ENCODE measurements around the gene DCTN2. TPM values are rescaled to one million over a fixed set of nuclear protein-coding genes. Genes with fewer than 3 reads are reported as not detected.
A peak's percentile ranks its signal among the peaks of the same experiment; 100 is the strongest.

Gene DCTN2
- polyA plus RNA-seq, 3 donors from 2014 or later, result 90.2 to 99.0 (median 93.8) TPM

DNA sequence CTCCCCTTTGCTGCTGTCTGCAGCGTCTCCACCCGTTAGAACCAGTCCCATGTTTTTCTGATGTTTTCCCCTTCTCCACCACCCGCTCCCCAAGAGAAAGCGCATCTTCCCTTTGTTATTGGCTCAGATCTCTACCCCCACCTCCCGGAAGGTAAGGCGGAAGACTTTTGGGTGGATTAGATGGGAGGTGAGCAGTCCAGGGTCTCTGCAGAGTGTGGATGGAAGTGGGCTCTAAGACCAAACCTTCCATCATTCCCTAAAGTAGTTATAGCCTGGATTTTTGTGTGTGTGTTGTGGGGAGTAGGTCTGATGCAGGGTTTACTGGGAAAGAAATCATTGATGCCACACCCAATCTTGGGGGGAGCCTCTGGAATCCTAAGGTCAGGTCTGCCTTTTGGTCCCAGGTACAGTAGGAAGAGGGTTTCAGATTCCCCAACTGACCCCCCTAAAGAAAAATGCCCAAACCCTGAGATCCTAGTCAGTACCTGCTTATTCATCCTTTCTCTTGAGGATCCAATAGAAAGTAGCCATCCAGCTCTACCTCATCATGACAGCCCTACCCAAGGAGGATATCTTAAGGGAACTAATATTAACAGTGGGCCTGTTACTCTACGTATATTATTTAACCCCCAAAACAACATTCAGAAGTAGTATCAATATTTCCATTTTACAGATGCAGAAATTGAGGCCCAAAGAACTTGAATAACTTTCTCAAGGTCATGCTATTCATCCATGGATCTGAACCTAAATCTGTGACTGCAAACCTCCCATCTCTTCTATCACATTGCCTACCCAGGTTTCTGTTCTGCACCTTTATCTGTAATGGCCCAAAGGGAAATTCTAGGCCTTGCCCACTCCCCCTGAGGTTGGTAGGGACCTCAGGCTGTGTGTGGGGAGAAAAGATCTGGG is 3.9 kb upstream of the DCTN2 start:
- DNase-seq, result no peak
- Mint-ChIP-seq H3K9me3 (peaks cover 0 to 2% (median 0%) of the 10 kb centered on the region in 6 donors), H3K27me3 (ENCODE audit: low read depth in 3 of 3) (peaks cover 4 to 14% (median 9%) of the 10 kb centered on the region in 3 donors), H3K27ac (no peak overlapping the region), H3K36me3 (no peaks in the 10 kb centered on the region), H3K4me1 (peaks cover 24 to 26% of the 10 kb centered on the region in 2 donors), H3K4me3 (peak overlapping the region in 4 of 5 donors; percentile 47 to 72 (median 59))

DNA sequence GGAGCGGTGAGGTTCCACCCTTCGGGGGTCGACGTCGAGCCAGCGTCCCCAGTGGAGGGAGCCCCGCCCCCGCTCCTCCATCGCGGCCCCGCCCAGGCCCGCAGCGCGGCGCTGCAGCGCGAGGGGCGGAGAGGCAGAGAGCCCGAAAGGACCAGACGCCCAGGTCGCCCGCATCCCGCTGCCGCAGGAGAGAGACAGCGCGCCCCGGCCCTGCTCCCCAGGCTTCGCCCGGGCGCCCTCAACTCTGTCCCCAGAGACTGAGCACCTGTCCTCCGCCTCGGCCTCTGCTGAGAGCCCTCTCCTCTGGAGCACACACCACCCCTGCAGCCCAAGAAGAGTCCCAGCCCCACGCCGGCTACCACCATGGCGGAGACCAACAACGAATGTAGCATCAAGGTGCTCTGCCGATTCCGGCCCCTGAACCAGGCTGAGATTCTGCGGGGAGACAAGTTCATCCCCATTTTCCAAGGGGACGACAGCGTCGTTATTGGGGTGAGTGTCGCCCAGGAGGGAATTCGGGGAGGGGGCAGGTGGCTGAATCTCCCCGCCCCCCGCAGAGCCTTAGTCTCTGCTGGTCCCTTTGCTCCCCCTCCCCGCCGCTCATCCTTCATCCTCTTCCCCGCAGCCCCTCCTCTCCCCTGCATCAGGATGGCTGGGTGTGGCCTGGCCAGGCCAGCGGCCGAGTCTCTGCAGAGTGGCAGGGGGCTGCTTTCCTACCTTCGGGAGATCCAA is 3.1 kb upstream of the DCTN2 start, which contains the start of gene KIF5A:
Gene KIF5A (plus strand): TSS at position 136 of the 732 bp plus-strand sequence. CDS start 228 bp downstream, at position 364.
- no peaks in the 10 kb centered on the region for H3K36me3 Mint-ChIP-seq
- peaks cover 32 to 33% of the 10 kb centered on the region in 2 donors for H3K4me1 Mint-ChIP-seq
- no peak within 1 kb of the TSS for H3K27ac Mint-ChIP-seq
- H3K27me3 Mint-ChIP-seq (ENCODE audit: low read depth in 3 of 3), result peaks cover 4 to 14% (median 9%) of the 10 kb centered on the region in 3 donors
- peak; percentile 20 to 48 (median 43) for DNase-seq
- peaks cover 0 to 2% (median 0%) of the 10 kb centered on the region in 6 donors for H3K9me3 Mint-ChIP-seq
- peak within 1 kb of the TSS; percentile 60 to 72 (median 65) for H3K4me3 Mint-ChIP-seq

DNA sequence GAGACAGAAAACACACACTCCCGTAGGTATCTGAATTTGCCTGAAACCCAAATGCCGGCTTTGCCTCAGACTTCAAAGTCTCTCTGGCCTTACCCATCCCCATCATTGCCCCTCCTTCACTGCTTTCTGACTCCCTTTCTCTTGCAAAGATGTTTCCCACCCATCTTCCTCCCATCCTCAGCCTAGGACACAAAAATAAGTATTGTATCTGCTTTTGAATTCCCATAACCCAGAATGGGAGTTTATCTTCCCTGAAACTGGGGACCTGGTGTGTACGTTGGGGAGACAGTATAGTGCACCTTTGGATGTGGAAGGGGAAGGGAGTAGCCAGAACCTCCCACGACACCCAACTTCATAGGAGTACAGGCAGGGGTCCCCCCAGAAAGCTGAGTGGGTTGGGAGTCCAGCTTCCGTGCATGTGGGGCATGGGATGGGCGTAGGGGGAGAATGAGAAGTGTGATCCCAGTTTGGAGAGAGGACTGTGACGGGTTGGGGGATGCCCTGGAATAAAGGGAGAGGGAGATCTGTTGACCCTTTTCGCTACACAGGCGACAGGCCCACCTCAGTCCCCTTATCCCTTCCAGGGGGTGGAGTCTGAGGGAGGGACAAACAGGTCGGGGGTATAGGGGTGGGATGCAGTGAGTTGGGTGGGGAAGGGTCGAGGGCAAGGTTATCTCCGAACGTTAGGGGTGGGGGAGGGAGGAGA is 2.4 kb upstream of the DCTN2 start:
- DNase-seq, result no peak
- H3K4me1 Mint-ChIP-seq, result peaks cover 38% of the 10 kb centered on the region in 2 donors
- peaks cover 4 to 14% (median 7%) of the 10 kb centered on the region in 3 donors for H3K27me3 Mint-ChIP-seq (ENCODE audit: low read depth in 3 of 3)
- H3K27ac Mint-ChIP-seq, result no peak overlapping the region
- peaks cover 0 to 2% (median 0%) of the 10 kb centered on the region in 6 donors for H3K9me3 Mint-ChIP-seq
- peak overlapping the region; percentile 22 to 63 (median 56) for H3K4me3 Mint-ChIP-seq
- H3K36me3 Mint-ChIP-seq, result no peaks in the 10 kb centered on the region

DNA sequence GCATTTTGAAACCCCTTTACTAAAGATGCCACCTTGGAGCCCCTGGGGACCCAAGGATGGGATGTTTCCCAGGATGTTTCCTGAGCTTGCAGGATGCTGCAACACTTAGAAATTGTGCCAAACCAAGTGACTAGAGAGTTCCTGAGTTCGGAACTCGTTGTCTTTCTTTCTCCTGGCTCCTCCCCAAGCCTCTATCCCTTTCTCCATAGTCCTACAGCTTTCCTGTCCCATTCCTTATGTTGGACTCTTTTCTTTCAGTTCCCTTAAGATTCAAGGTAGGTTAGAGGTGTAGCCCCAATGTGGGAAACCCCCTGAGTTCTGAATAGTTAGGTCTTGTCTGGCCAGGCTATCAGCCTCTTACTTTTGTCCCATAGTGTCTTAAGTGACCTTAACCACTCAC is 1.5 kb upstream of the DCTN2 start:
- DNase-seq, result no peak
- peak overlapping the region in 3 of 5 donors; percentile 36 to 51 (median 40) for H3K4me3 Mint-ChIP-seq
- H3K27me3 Mint-ChIP-seq (ENCODE audit: low read depth in 3 of 3), result peaks cover 4 to 14% (median 7%) of the 10 kb centered on the region in 3 donors
- no peaks in the 10 kb centered on the region for H3K36me3 Mint-ChIP-seq
- H3K9me3 Mint-ChIP-seq, result peaks cover 0 to under 1% (median 0%) of the 10 kb centered on the region in 6 donors
- peaks cover 41 to 44% of the 10 kb centered on the region in 2 donors for H3K4me1 Mint-ChIP-seq
- H3K27ac Mint-ChIP-seq, result no peak overlapping the region

DNA sequence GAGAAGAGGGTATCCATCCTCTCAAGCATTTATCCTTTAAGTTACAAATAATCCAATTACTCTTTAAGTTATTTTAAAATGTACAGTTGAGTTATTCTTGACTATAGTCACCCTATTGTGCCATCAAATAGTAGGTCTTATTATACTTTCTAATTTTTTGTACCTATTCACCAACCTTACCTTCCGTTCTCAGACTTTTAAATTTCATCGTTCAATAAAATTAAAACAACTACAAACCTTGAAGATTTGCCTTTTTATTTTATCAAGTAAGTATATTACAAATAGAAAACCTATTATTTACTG is 972 bp upstream of the DCTN2 start:
- Mint-ChIP-seq H3K27ac (peak overlapping the region in 1 of 6 donors; percentile 85), H3K4me1 (peaks cover 43 to 48% of the 10 kb centered on the region in 2 donors), H3K4me3 (peak overlapping the region in 4 of 5 donors; percentile 90 to 100 (median 98)), H3K9me3 (no peaks in the 10 kb centered on the region), H3K36me3 (no peaks in the 10 kb centered on the region), H3K27me3 (ENCODE audit: low read depth in 3 of 3) (peaks cover 3 to 14% (median 4%) of the 10 kb centered on the region in 3 donors)
- DNase-seq, result no peak

DNA sequence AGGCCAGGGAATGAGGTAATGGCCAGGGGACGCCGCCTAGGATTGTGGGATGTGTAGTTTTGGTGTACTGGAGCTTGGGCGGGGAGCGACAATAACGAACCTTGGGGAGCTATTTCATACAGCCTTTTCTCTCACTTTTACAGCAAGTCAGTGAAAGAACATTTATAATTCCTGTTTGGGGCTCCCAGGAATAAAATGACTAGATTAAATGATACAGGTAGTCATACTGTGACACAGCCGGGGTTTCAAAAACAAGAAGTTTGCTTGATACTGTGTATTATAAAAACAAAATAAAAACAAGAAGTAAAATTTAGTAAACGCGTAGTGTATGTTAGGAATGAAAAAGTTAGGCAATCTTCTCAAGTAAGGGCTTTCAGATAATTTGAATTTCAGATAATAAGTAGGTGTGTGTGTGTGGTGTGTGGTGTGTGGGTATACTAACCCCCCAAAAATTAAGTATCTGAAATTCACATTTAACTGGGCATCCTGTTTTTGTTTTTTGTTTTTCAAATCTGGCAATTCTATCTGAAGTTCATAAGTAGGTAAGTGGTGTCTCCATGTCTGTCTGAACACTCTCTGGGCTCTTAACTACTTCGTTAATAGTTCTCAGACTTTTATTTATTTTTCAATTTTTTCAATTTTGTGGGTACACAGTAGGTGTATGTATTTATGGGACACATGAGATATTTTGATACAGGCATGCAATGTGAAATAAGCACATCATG is 458 bp upstream of the DCTN2 start:
- no peaks in the 10 kb centered on the region for H3K36me3 Mint-ChIP-seq
- H3K4me3 Mint-ChIP-seq, result peak overlapping the region; percentile 90 to 100 (median 98)
- peaks cover 2 to 14% (median 2%) of the 10 kb centered on the region in 3 donors for H3K27me3 Mint-ChIP-seq (ENCODE audit: low read depth in 3 of 3)
- H3K27ac Mint-ChIP-seq, result peak overlapping the region; percentile 70 to 100 (median 92)
- DNase-seq, result no peak
- peaks cover 45 to 48% of the 10 kb centered on the region in 2 donors for H3K4me1 Mint-ChIP-seq
- no peaks in the 10 kb centered on the region for H3K9me3 Mint-ChIP-seq

DNA sequence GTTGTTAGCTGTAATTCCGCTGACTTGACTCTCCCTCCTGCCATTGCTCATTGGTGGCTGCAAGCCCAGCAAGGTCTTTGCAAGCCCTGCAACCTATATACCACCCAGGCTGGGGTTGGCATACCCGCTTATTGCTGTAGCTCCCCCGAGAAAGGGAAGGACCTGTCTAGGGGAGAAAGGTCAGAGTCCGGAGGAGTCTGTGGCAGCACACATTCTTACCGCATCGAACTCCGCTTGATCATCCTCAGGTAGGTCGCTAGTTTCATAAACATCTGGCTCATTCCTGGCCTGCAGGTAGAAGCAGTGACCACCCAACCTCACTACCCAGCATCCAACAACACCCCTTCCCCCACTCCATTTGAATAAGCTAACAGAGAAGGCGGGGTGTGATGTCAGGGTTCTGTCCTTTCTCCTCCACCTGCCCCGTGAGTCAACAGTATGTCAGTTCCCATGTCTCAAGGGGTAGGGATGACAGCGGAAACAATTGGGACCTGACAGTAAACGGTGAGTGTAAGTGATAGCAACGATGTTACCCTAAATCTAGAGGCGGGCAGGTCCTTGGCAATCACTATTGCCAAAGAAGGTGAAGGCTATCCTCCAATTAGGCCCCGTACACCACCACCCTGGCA is 1.1 kb downstream of the DCTN2 start:
- DNase-seq, result no peak
- peaks cover 0 to 5% (median 0%) of the 10 kb centered on the region in 3 donors for H3K36me3 Mint-ChIP-seq
- peaks cover 45 to 48% of the 10 kb centered on the region in 2 donors for H3K4me1 Mint-ChIP-seq
- H3K4me3 Mint-ChIP-seq, result peak overlapping the region; percentile 90 to 100 (median 98)
- H3K27ac Mint-ChIP-seq, result peak overlapping the region; percentile 85 to 100 (median 94)
- H3K27me3 Mint-ChIP-seq (ENCODE audit: low read depth in 3 of 3), result peaks cover 0 to 10% (median 2%) of the 10 kb centered on the region in 3 donors
- no peaks in the 10 kb centered on the region for H3K9me3 Mint-ChIP-seq

DNA sequence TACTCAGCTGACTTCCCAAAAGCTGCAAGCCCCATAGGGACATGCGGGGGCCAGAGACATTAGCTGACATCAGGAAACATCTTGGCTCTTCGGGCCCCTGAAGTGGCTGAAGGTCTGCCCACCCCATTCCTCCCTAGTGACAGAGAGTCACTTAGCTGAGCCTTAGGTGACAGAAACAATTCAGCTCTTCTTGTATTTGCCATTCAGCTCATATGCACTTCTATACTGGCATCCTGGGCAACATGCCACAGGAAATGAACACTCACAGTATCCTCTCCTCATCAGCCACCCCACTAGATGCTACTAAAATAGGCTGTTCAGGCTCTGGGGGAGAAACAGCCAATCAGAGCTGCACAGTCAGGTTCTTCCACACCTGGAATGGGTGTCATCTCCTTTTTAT is 3.4 kb downstream of the DCTN2 start:
- Mint-ChIP-seq H3K4me3 (no peak overlapping the region), H3K36me3 (peaks cover 4 to 16% (median 6%) of the 10 kb centered on the region in 3 donors), H3K9me3 (no peaks in the 10 kb centered on the region), H3K27ac (peak overlapping the region in 2 of 6 donors; percentile 40 to 44), H3K27me3 (ENCODE audit: low read depth in 3 of 3) (peaks cover 0 to 2% (median 1%) of the 10 kb centered on the region in 3 donors), H3K4me1 (peaks cover 35 to 43% of the 10 kb centered on the region in 2 donors)
- no peak for DNase-seq

DNA sequence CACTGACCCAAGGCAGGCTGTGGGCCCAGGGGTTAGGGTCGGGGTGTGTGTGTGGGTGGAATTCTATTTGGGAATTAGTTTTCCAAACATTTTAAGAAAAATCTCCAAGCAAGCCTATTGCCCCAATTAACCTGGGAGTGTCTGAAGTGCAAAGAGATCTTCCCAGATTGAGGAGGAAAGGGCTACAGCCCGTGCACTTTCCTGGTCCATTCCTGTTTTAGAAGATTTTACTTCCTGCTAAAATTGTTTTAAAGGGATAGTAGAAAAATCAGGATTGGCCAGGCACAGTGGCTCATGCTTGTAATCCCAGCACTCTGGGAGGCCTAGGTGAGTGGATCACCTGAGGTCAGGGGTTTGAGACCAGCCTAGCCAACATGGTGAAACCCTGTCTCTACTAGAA is 5.3 kb downstream of the DCTN2 start:
- DNase-seq, result no peak
- Mint-ChIP-seq H3K27ac (no peak overlapping the region), H3K36me3 (peaks cover 4 to 21% (median 6%) of the 10 kb centered on the region in 3 donors), H3K9me3 (no peaks in the 10 kb centered on the region), H3K4me3 (no peak overlapping the region), H3K27me3 (ENCODE audit: low read depth in 3 of 3) (peaks cover 0 to 2% (median 2%) of the 10 kb centered on the region in 3 donors), H3K4me1 (peaks cover 26 to 32% of the 10 kb centered on the region in 2 donors)

DNA sequence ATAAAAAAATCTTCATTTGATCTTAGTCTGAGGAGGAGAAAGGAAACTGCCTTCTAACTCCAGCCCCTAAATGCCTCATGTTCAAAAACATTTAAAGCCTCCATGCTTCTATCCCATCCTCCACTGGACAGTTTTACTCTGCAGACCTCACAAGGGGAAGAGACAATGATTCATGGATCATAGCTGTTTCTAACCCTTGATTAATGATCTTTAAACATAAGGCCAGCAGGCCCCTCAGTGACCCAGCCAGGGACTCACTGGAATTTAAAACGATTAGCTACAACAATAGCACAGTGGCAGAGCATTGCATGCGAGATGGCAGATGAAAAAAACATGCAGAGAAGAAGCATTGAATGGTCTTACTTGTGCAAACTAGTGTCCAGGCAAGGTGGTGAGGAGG is 6.0 kb downstream of the DCTN2 start:
- Mint-ChIP-seq H3K36me3 (peaks cover 4 to 24% (median 6%) of the 10 kb centered on the region in 3 donors), H3K9me3 (no peaks in the 10 kb centered on the region), H3K4me3 (no peak overlapping the region), H3K27me3 (ENCODE audit: low read depth in 3 of 3) (peaks cover 0 to 2% (median 0%) of the 10 kb centered on the region in 3 donors), H3K4me1 (peaks cover 19 to 25% of the 10 kb centered on the region in 2 donors), H3K27ac (peak overlapping the region in 1 of 6 donors; percentile 30)
- DNase-seq, result no peak

DNA sequence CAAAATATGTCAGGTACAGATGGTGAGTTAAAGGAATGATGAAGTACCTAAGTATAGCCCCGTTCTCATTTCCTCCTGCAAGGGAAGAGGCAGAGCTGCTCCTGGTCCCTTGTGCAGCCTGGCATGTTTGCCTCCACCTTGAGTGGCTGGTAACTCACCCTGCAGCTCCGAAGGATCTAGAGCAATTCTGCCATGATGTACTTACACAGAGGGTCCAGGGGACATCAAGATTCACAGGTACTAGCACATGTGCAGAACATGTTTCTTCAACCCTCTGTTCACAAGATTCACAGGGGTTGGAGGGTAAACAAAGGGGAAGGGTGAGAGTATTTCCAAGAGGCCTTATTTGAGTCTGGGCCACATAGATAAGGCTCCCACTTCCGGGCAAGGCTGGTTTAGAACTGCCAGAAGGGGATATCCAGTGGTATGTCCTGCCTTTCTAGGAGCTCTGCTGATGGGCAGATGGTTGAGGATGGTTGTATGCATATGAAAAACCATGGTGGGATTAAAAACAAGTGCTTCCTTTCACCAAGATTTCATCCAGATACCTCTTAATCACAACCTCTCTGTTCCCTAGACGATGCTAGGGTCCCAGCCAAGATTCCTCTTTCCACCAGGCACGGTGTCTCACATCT is 7.7 kb downstream of the DCTN2 start:
- Mint-ChIP-seq H3K36me3 (peaks cover 4 to 26% (median 11%) of the 10 kb centered on the region in 3 donors), H3K9me3 (no peaks in the 10 kb centered on the region), H3K4me3 (no peak overlapping the region), H3K27ac (peak overlapping the region in 2 of 6 donors; percentile 23 to 27), H3K4me1 (peaks cover 7 to 10% of the 10 kb centered on the region in 2 donors), H3K27me3 (ENCODE audit: low read depth in 3 of 3) (peaks cover 0 to 2% (median 0%) of the 10 kb centered on the region in 3 donors)
- no peak for DNase-seq

DNA sequence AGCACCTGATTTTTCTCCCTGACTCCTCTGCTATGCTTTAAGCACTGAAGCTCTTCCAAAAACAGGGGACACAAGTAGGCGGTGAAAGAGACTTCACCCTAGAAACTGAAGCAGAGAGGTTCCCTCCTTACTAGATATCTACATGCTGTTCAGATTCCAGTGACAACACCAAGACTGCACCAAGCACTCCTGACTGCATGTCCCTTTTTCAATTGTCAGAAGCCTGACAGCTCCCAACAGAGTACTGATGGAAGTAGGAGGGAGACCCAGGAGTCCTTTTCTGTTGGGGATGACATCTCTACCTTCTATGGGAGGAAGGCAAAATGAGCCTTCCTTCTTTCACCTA is 10.4 kb downstream of the DCTN2 start:
- Mint-ChIP-seq H3K27me3 (ENCODE audit: low read depth in 3 of 3) (peaks cover 0 to 2% (median 0%) of the 10 kb centered on the region in 3 donors), H3K36me3 (peaks cover 10 to 48% (median 23%) of the 10 kb centered on the region in 3 donors), H3K4me1 (no peaks in the 10 kb centered on the region), H3K4me3 (no peak overlapping the region), H3K27ac (no peak overlapping the region), H3K9me3 (no peaks in the 10 kb centered on the region)
- no peak for DNase-seq

Data from immature natural killer cell (primary cell).